NCI-H2081 (cell line): ENCODE results near the gene ENO2.

Experiments
- DNase-seq, 2 experiments: peaks; one replicate each; lab custom pipeline; 2025; lab: John Stamatoyannopoulos, UW

The ENO2 gene

GRCh38 chr12:6948873-6949594 is 34.7 kb downstream of the ENO2 start:
- no peak for DNase-seq

- no peak for DNase-seq
Measured at GRCh38 chr12:6950401-6950801, 36.0 kb downstream of the ENO2 start.

DNA sequence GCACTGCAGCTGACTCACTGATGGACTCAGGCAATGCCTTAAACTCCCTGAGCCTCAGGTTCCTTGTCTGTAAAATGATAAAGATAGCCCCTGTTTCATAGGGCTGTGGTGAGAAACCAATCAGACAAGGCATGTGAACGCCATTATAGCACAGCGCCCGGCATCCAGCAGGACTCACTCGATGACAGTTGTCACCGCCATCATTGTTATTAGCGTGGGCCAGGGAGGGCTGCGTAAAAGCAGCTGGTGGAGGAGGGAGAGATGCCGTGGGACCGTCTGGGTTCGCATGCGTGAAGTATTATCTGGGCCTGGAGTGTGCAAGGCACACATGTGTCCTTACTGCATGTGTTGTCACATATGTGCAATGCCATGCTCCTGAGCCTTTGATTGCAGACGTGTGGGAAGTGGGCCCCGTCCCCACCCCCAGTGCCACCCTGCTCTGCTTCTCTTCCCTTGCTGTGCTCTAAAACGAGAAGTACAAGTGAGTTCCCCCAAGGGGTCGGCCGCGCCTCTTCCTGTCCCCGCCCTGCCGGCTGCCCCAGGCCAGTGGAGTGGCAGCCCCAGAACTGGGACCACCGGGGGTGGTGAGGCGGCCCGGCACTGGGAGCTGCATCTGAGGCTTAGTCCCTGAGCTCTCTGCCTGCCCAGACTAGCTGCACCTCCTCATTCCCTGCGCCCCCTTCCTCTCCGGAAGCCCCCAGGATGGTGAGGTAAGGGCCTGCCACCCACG is 36.6 kb downstream of the ENO2 start, which contains the start of gene PTPN6:
Gene PTPN6, plus strand, starts transcription at position 546 of the 730 bp plus-strand sequence. Its CDS starts 157 bp downstream, at position 703.
- DNase-seq = no peak

DNA sequence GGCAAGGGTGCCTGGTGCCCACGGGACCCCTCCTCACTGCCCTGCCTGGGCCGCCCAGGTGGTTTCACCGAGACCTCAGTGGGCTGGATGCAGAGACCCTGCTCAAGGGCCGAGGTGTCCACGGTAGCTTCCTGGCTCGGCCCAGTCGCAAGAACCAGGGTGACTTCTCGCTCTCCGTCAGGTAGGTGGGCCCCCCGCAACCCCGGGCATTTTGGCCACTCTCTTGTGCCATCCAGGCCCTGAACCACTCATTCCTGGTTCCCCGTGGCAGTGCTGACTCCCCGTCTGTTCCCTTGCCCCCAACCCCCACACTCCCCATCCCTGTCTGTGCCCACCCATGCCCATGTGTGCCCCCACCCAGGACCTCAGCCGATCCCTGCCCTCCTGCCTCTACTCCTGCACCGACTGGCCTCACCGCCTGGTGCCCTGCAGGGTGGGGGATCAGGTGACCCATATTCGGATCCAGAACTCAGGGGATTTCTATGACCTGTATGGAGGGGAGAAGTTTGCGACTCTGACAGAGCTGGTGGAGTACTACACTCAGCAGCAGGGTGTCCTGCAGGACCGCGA is 37.3 kb downstream of the ENO2 start:
- DNase-seq = no peak

GRCh38 chr12:6952121-6952862 is 37.9 kb downstream of the ENO2 start:
- no peak for DNase-seq

DNA sequence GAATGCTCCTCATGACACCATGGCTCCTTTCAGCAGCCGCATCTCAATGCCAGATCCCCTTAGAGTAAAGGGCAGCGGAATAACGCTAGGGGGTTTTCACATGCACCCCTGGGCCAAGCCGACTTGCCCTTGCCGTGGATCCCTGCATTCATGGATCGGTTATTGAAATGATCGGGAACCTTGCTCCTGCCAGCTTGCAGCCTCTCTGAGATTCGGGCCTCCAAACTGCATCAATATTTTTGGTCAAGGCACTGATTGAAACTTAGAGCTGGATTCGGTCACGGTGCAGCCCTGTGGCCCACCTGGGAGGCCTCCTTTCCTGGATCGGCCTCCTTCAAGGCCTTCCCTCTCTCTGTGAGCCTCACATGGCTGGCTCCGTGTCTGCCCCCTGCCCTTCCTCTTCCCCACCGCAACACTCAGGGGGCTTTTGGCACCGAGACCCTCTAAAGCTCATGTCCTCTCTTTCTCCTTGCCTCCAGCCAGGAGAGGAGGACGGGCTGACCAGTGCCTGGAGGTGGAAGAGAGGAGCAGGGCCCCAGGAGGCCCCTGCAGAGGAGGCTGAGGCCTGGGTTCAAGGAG is 38.6 kb downstream of the ENO2 start:
- no peak for DNase-seq

GRCh38 chr12:6953442-6954315 is 39.3 kb downstream of the ENO2 start:
- DNase-seq = no peak

- DNase-seq = no peak
Measured at GRCh38 chr12:6954316-6955107, 40.1 kb downstream of the ENO2 start.

DNA sequence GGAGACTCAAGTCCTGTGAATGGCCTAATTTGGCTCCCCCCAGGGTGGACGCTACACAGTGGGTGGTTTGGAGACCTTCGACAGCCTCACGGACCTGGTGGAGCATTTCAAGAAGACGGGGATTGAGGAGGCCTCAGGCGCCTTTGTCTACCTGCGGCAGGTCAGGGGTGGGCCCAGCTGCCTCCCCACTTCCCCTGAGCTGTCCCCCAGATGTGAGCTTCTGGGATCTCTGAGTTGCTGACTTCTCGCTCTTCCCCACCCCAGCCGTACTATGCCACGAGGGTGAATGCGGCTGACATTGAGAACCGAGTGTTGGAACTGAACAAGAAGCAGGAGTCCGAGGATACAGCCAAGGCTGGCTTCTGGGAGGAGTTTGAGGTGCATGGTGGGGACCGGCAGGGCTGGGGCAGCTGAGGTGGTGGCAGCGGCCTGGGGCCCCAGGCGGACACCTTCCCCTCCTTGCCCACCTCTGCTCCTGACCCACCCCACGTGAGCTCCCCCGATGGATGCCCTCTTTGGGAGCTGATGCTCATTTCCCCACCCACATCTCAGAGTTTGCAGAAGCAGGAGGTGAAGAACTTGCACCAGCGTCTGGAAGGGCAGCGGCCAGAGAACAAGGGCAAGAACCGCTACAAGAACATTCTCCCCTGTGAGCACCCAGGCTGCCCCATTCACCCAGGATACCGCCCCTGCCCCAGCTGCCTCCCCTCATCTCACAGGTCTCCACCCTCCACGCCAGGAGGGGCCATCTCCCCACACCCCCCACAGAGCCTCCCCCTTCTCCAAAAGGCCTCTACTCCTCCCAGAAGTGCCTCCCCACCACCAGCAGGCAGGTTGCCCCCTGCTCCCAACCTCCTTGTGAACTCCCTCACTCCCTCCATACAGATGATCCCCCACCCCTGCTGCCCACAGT is 41.0 kb downstream of the ENO2 start:
- no peak for DNase-seq

DNA sequence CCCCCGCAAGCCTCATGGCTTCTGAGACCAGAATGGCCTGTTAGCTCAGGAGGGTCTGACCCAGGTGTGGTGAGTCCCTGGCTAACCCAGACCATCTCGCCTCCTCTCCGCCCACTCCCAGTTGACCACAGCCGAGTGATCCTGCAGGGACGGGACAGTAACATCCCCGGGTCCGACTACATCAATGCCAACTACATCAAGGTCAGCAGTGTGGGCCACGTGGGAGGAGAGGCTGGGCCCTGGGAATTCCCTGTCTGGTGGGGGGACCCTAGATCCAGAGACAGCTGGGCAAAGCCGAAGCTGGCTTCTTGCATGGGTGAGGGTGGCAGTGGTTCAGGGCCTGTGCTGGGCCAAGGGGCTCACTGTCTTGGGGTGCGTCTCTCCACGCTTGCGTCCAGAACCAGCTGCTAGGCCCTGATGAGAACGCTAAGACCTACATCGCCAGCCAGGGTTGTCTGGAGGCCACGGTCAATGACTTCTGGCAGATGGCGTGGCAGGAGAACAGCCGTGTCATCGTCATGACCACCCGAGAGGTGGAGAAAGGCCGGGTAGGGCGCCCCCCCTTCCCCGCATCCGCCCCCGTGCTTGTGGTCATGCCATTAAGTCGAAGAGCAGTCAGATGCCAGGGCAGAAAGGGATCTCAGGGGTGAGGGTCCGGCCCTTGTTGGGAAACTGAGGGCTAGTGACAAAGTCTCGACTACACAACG is 41.8 kb downstream of the ENO2 start:
- DNase-seq = no peak

DNA sequence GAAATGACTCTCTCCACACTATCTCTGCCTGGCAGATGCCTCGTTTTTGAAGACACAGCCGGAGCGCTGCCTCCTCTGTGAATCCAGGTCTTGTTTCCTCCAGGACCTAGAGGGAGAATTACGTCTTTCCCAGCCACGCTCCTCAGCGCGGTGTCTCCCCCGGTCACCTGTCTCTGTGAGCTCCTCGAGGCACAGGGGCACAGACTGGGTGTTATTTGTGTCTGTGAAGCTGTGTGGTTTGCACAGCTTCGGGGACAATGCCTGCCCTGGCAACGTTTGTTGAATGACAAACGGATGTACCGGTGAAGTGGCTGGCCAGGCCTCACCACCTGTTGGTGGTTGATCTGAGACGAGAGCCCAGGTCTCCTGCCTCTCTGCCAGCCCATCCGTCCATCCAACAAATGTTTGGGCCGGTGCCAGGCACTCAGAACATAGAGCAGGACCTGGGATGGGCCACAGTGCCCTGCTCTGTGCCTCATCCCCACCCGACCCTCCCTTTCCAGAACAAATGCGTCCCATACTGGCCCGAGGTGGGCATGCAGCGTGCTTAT is 42.8 kb downstream of the ENO2 start:
- DNase-seq = no peak

GRCh38 chr12:6957741-6958608 is 43.6 kb downstream of the ENO2 start:
- DNase-seq = no peak

DNA sequence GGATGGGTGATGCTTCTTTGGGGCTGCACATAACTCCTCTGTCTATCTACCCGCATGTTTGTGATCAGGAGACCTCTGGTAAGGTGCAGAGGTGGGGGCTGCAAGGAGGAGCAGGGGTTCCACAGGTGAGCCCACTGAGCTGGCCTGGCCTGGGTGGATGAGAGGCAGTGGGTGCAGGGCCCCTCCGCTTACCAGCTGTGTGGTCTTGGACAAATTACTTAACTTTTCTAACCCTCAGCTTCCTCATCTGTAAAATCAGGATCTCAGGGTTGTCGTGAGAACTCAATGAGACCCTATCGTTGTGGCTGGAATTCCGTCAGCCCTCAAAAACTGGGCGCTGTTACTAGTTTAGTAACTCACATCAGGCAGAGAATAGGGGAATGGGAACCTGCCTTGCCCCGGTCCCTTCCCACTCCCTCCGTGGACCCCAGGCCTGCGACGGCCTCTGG is 44.3 kb downstream of the ENO2 start:
- DNase-seq = no peak

DNA sequence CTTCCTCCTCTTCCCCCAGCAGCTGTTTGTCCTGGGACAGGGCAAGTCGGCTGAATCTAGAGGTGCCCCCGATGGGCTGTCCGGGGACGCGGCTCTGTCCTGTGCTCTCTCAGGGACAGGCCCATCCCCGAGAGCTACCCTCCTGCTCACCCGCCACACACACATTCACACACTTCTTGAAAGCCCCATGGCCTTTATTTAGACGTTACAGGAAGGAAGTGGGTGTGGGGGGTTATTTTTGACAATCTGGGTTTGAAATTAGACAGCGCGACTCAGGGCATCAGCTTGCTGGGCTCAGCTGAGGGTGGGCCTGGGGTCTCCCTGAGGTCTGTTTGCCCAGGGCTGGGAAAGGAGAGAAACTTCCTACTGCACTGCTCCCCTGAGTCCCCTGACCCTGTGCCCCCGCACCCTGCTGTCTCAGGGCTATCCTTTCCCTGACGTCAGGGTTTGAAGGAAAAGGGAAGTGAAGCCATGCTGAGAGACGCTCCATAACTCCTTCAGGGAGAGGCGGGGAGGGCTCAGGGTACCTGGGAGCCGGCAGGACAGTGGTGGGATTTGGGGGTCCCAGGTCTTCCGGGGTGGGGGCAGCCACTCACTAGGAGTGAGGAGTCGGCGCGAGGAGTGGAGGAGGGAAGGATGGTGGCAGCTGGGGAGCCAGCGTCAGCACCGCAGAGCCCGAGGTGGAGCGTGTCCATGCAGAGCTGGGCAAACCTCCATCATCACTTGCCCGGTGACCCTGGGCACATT is 44.9 kb downstream of the ENO2 start:
- no peak for DNase-seq

DNA sequence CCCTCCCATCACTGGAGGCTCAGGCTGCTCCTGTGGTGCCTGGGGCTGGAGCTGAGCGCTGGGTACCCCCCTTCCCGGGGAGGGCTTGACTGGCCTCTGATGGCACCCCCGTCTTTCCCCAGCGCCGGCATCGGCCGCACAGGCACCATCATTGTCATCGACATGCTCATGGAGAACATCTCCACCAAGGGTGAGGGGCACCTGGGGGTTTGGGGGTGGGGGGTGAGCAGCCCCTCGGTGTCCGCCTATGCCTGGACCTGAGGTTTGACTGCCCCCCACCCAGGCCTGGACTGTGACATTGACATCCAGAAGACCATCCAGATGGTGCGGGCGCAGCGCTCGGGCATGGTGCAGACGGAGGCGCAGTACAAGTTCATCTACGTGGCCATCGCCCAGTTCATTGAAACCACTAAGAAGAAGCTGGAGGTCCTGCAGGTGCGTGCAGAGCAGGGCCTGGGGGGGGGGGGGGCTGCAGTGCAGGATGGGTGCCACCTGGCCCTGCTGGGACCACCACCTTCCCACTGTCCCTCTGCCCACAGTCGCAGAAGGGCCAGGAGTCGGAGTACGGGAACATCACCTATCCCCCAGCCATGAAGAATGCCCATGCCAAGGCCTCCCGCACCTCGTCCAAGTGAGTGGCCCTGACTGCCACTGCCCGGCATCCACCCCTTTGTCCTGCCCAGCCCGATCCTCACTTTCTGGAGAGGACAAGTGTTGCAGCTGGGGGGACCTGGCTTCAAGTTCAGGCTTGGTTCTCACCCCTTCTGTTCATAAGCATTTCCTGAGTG is 45.6 kb downstream of the ENO2 start:
- DNase-seq = no peak
